Stomach (tissue), 9 donors: ENCODE measurements around the gene TGM4. TPM values are rescaled to one million over a fixed set of nuclear protein-coding genes. Genes with fewer than 3 reads are reported as not detected.

Experiments used
- DNase-seq, 2 donors: peaks; one replicate each; pipeline versions ENCODE4 v3.0.0 to v3.0.0-alpha.2; 2013 to 2019
- H3K27ac ChIP-seq, 5 donors: fragments of 200-600 bp in 4 of 5; sonication (generic) in 4 of 5; one replicate each; pipeline ENCODE4 v1.5.1; 2013 to 2019; ENCODE audit warnings: mild to moderate bottlenecking in 1 of 5, moderate library complexity in 1 of 5
- H3K27me3 ChIP-seq, 3 donors: fragments of 200-600 bp; sonication (generic); one replicate each; pipeline ENCODE4 v1.5.1; 2017 to 2019; ENCODE audit warnings: mixed run types in 1 of 3
- H3K36me3 ChIP-seq, 4 donors: fragments of 200-600 bp; sonication (generic); 1 replicate in 3 of 4; 2 replicates in 1 of 4; pipeline ENCODE4 v1.5.1; 2016 to 2019
- H3K4me1 ChIP-seq, 4 donors: fragments of 200-600 bp; sonication (generic); one replicate each; pipeline ENCODE4 v1.5.1; 2016 to 2019
- H3K4me3 ChIP-seq, 4 donors: fragments of 200-600 bp; sonication (generic) in 3 of 4; one replicate each; pipeline ENCODE4 v1.5.1; 2016 to 2019; ENCODE audit warnings: mild to moderate bottlenecking in 1 of 4
- H3K9me3 ChIP-seq, 4 donors: fragments of 200-600 bp; sonication (generic); one replicate each; pipeline ENCODE4 v1.5.1; 2016 to 2019
- CTCF ChIP-seq, 7 experiments: fragments of 450-650 bp in 4 of 7; fragments of 200-600 bp in 3 of 7; sonication (generic) in 3 of 7; IDR thresholded peaks; one replicate each; pipeline ENCODE4 v1.5.1; 2016 to 2019; ENCODE audit warnings: antibody characterized with exemption in 7 of 7, control low read depth in 2 of 7, mild to moderate bottlenecking in 1 of 7
- EP300 ChIP-seq: sonication (generic); formaldehyde crosslinking; IDR thresholded peaks from one replicate; pipeline ENCODE4 v1.6.1; 2017; ENCODE audit warnings: antibody characterized with exemption
- POLR2A ChIP-seq, 4 donors: fragments of 450-650 bp; IDR thresholded peaks; one replicate each; pipeline ENCODE4 v1.6.1; 2016; ENCODE audit warnings: antibody characterized with exemption in 4 of 4, control low read depth in 2 of 4, mild to moderate bottlenecking in 1 of 4, moderate library complexity in 1 of 4
- POLR2AphosphoS5 ChIP-seq, 3 donors: sonication (generic); formaldehyde crosslinking; IDR thresholded peaks; one replicate each; pipeline ENCODE4 v1.6.1; 2016; ENCODE audit warnings: antibody characterized with exemption in 3 of 3
- WGBS, 5 donors: extraction: QIAGEN DNeasy Blood & Tissue Kit in 3 of 5; methylation state at CpG; one replicate each; pipeline versions ENCODE4 v1.1.5 to v1.1.7; 2013 to 2018; 5-methylcytosine and 5-hydroxymethylcytosine counted together
- intact Hi-C: fragments of 100-400 bp; cut with DNase I; formaldehyde crosslinking; loops from one replicate; pipeline ENCODE4 v1.15.1; 2023; ENCODE audit warnings: low total_unique reads
- polyA plus RNA-seq, 3 donors: library from polyadenylated mRNA; stranded (reverse); fragments of 200-250 nt; gene quantifications; one replicate each; pipeline ENCODE4 v1.2.3, GENCODE V29; 2013
- total RNA-seq, 5 donors: library from RNA; depleted of rRNA; stranded (reverse); fragments of >200 nt; gene quantifications; one replicate each; pipeline versions ENCODE4 v1.1.0 to v1.2.3, GENCODE V29; 2014 to 2016
- donor health status: healthy with polysubstance abuse.
- donor health status: Bipolar disorder and iron deficiency.
- donor health status: healthy.

Gene TGM4
- total and polyA plus RNA-seq, 8 donors = not detected

- Histone ChIP-seq H3K27ac (no peak overlapping the region), H3K9me3 (no peaks in the 10 kb centered on the region), H3K27me3 (no peaks in the 10 kb centered on the region), H3K4me1 (no peaks in the 10 kb centered on the region), H3K4me3 (no peak overlapping the region), H3K36me3 (peaks cover 27 to 97% (median 82%) of the 10 kb centered on the region in 4 donors)
- TF ChIP-seq POLR2AphosphoS5 (IDR thresholded peaks at IDR 0.05) (no peak), CTCF (IDR thresholded peaks at IDR 0.05) (no peak), EP300 (no peak), POLR2A (IDR thresholded peaks at IDR 0.05) (no peak)
- no peak for DNase-seq
- intact Hi-C loops = no loop called here
- 73 to 95% (median 89%) methylated on average over 3 of the region's 3 CpGs for WGBS, 5 donors
Observed at GRCh38 chr3:44923632-44924456, 49.4 kb downstream of the TGM4 start.

- Histone ChIP-seq H3K4me3 (no peak overlapping the region), H3K9me3 (no peaks in the 10 kb centered on the region), H3K4me1 (no peaks in the 10 kb centered on the region), H3K27ac (no peak overlapping the region), H3K36me3 (peaks cover 27 to 98% (median 89%) of the 10 kb centered on the region in 4 donors), H3K27me3 (no peaks in the 10 kb centered on the region)
- 81 to 92% (median 87%) methylated on average over 5 of the region's 5 CpGs for WGBS, 5 donors
- TF ChIP-seq POLR2A (IDR thresholded peaks at IDR 0.05) (no peak), EP300 (no peak), CTCF (IDR thresholded peaks at IDR 0.05) (no peak), POLR2AphosphoS5 (IDR thresholded peaks at IDR 0.05) (no peak)
- intact Hi-C loops = no loop called here
- DNase-seq = no peak
Observed at GRCh38 chr3:44924457-44925084, 50.2 kb downstream of the TGM4 start.

GRCh38 chr3:44926172-44926571 is 51.8 kb downstream of the TGM4 start:
- intact Hi-C loops = no loop called here
- Histone ChIP-seq H3K36me3 (peaks cover 27 to 100% (median 93%) of the 10 kb centered on the region in 4 donors), H3K27ac (no peak overlapping the region), H3K4me3 (no peak overlapping the region), H3K4me1 (no peaks in the 10 kb centered on the region), H3K27me3 (no peaks in the 10 kb centered on the region), H3K9me3 (no peaks in the 10 kb centered on the region)
- DNase-seq = no peak
- TF ChIP-seq EP300 = no peak
- no peak for TF ChIP-seq CTCF (IDR thresholded peaks at IDR 0.05)
- TF ChIP-seq POLR2A (IDR thresholded peaks at IDR 0.05) = no peak
- no peak for TF ChIP-seq POLR2AphosphoS5 (IDR thresholded peaks at IDR 0.05)
- 94 to 96% (median 95%) methylated on average over 10 of the region's 10 CpGs for WGBS, 5 donors

- intact Hi-C loops = no loop called here
- no peaks in the 10 kb centered on the region for H3K27me3 ChIP-seq
- no peak for TF ChIP-seq EP300
- TF ChIP-seq POLR2AphosphoS5 (IDR thresholded peaks at IDR 0.05) = no peak
- TF ChIP-seq CTCF (IDR thresholded peaks at IDR 0.05) = no peak
- TF ChIP-seq POLR2A (IDR thresholded peaks at IDR 0.05) = no peak
- DNase-seq = peak in 1 of 2 donors; percentile 25
- peaks cover 27 to 100% (median 93%) of the 10 kb centered on the region in 4 donors for H3K36me3 ChIP-seq
- WGBS, 5 donors = 62 to 80% (median 68%) methylated on average over 7 of the region's 7 CpGs
- no peaks in the 10 kb centered on the region for H3K9me3 ChIP-seq
- no peak overlapping the region for H3K4me3 ChIP-seq
- no peak overlapping the region for H3K27ac ChIP-seq
- H3K4me1 ChIP-seq = no peaks in the 10 kb centered on the region
Observed at GRCh38 chr3:44926921-44927320, 52.5 kb downstream of the TGM4 start.
